Adrenal gland (tissue), 12 donors: ENCODE results near the gene FGD3. TPM values are rescaled to one million over a fixed set of nuclear protein-coding genes. Genes with fewer than 3 reads are reported as not detected.

Experiments used
- DNase-seq, 7 donors: peaks; one replicate each; pipeline ENCODE4 v3.0.0-alpha.2; 2019 to 2020
- H3K27ac ChIP-seq, 5 donors: fragments of 200-600 bp; sonication (generic) in 4 of 5; 1 replicate in 3 of 5; 2 replicates in 2 of 5; pipeline versions ENCODE4 v1.5.1 to v1.8.0; 2016 to 2020; ENCODE audit warnings: mild to moderate bottlenecking in 1 of 5
- H3K27me3 ChIP-seq: fragments of 200-600 bp; 2 replicates; pipeline ENCODE4 v1.8.0; 2021
- H3K36me3 ChIP-seq, 2 donors: fragments of 200-600 bp; replicated peaks in 1 of 2; 1 replicate in 1 of 2; 2 replicates in 1 of 2; pipeline versions ENCODE4 v1.5.1 to v1.8.0; 2018 to 2022
- H3K4me1 ChIP-seq, 2 donors: fragments of 200-600 bp; replicated peaks in 1 of 2; 1 replicate in 1 of 2; 2 replicates in 1 of 2; pipeline versions ENCODE4 v1.5.1 to v1.8.0; 2018 to 2021
- H3K4me3 ChIP-seq, 4 donors: fragments of 200-600 bp; sonication (generic) in 3 of 4; one replicate each; pipeline ENCODE4 v1.5.1; 2016 to 2018
- H3K9me3 ChIP-seq, 3 donors: fragments of 200-600 bp; sonication (generic) in 1 of 3; replicated peaks in 1 of 3; 1 replicate in 2 of 3; 2 replicates in 1 of 3; pipeline versions ENCODE4 v1.5.1 to v1.8.0; 2016 to 2021
- POLR2A ChIP-seq, 2 donors: fragments of 450-650 bp; IDR thresholded peaks; one replicate each; pipeline ENCODE4 v1.6.1; 2017; ENCODE audit warnings: antibody characterized with exemption in 2 of 2, mild to moderate bottlenecking in 2 of 2, moderate library complexity in 1 of 2
- WGBS, 4 donors: extraction: QIAGEN DNeasy Blood & Tissue Kit in 2 of 4; methylation state at CpG; one replicate each; pipeline versions ENCODE4 v1.1.5 to v1.1.7; 2013 to 2017; 5-methylcytosine and 5-hydroxymethylcytosine counted together
- intact Hi-C, 2 donors: fragments of 100-400 bp; cut with DNase I; formaldehyde crosslinking; loops; one replicate each; pipeline versions ENCODE4 v1.14.1 to v1.15.0; 2022 to 2023
- polyA plus RNA-seq, 3 donors: library from polyadenylated mRNA; stranded (reverse); fragments of 200-250 nt in 2 of 3; fragments of 350-450 nt in 1 of 3; fragmentation: Illumina TruSeq in 1 of 3; extraction: RNeasy Lipid Tissue Mini Kit (QIAGEN cat#74804) in 1 of 3; gene quantifications; one replicate each; pipeline ENCODE4 v1.2.3, GENCODE V29; 2013 to 2014
- total RNA-seq, 9 donors: library from RNA; depleted of rRNA in 4 of 9; stranded (reverse); fragments of >200 nt in 4 of 9; fragments of 120-200 nt in 1 of 9; fragmentation: NEBNext Ultra II Directional in 1 of 9; extraction: Animal tissue kit (Norgen Biotek cat#: 25700) in 1 of 9; gene quantifications; one replicate each; pipeline versions ENCODE4 v1.1.0 to v1.2.4, GENCODE V29; 2013 to 2023
- TF ChIP-seq, protein P1 (sequence below), 6 experiments: fragments of 450-650 bp in 4 of 6; fragments of 200-600 bp in 2 of 6; sonication (generic) in 1 of 6; IDR thresholded peaks; 1 replicate in 5 of 6; 2 replicates in 1 of 6; pipeline versions ENCODE4 v1.5.1 to v1.8.0; 2016 to 2021; ENCODE audit warnings: antibody characterized with exemption in 6 of 6, mild to moderate bottlenecking in 2 of 6, moderate library complexity in 1 of 6
- donor health status: healthy with polysubstance abuse.
- donor health status: Bipolar disorder and iron deficiency.
- donor health status: DM: yes; HTN: yes; CAD: no.
- donor health status: DM: no; HTN: no; CAD: no.
- donor health status: DM: no; HTN: no; CAD: no.
- donor health status: DM: yes; HTN: yes; CAD: no.

FGD3 gene
- total and polyA plus RNA-seq, 12 donors: 0.89 to 7.6 (median 5.6) TPM

DNA sequence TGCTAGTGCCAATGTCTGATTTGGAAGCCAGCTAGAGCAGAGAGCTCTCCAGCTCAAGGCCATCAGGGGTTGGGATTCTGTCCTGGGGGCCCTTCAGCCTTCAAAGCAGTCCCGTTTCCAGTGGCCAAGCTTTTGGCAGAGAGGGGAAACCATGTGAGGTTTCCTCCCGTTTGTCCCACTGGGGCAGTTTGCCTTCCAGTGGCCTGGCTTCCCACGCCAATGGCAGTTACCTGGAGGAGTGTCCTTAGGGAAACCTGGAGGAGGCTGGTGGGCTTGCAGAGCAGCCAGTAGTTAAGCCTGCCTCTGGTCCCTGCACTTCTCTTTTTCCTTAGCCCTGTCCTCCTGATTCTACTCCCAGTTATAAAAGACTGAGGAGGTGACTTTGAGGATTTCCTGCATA is 37.7 kb downstream of the FGD3 start:
- no peak overlapping the region for H3K27ac ChIP-seq
- H3K27me3 ChIP-seq: no peaks in the 10 kb centered on the region
- no peak for DNase-seq
- no peaks in the 10 kb centered on the region for H3K36me3 ChIP-seq
- intact Hi-C loops: no loop called here
- no peak overlapping the region for H3K4me3 ChIP-seq
- H3K4me1 ChIP-seq: no peaks in the 10 kb centered on the region
- WGBS, 4 donors: 73 to 75% (median 75%) methylated on average over 3 of the region's 3 CpGs; no CpG with 5 or more reads in 1 of the 4 donors
- H3K9me3 ChIP-seq: peaks cover 0 to 8% (median 0%) of the 10 kb centered on the region in 3 donors
- TF ChIP-seq POLR2A (IDR thresholded peaks at IDR 0.05): no peak

DNA sequence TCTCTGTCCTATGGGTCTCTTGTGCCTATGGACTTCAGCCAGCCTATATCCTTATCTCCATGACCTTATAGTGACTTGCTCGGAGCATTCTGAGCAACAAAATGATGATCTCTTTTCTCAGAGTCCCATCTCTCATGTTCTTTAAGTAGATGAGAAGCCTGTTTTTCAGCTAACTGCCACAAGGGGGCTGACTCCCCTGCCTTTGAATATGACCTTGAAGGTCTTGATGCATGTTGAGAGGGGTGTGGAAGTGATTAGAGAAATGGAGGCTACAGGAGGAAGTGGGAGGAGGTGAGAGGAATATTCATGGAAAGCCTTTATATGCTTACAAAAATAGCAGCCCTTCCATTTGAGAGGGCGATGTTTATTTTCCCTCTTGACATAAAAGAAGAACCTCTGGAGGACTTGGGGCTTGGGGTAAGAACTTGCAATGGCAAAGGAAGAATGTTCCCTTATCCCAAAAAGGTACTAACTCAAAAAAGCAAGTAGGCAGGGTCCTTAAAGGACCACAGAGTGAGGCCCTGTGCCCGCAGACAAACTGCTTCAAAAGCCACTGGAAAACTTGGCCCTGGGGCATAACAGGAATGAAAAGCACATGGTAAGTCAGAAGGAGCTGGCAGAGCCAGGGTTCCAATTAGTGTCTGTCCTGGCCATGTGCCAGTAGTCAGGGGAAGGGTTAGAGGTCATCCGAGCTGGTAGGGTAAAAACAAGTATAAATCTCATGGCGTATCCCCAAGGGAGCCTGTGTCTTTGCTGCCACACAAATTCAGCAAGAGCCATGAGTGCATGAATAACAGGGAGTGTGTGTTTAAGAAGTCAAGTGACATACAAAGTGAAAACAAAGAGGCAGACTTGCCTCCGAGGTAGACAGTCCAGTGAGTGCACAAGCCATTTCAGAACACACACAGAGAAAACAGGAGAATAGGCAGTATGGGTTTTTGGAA is 39.1 kb downstream of the FGD3 start:
- Histone ChIP-seq H3K27me3 (no peaks in the 10 kb centered on the region), H3K27ac (no peak overlapping the region), H3K9me3 (peaks cover 0 to 8% (median 0%) of the 10 kb centered on the region in 3 donors), H3K4me3 (no peak overlapping the region), H3K4me1 (no peaks in the 10 kb centered on the region), H3K36me3 (no peaks in the 10 kb centered on the region)
- no peak for TF ChIP-seq POLR2A (IDR thresholded peaks at IDR 0.05)
- TF ChIP-seq, protein P1, sequence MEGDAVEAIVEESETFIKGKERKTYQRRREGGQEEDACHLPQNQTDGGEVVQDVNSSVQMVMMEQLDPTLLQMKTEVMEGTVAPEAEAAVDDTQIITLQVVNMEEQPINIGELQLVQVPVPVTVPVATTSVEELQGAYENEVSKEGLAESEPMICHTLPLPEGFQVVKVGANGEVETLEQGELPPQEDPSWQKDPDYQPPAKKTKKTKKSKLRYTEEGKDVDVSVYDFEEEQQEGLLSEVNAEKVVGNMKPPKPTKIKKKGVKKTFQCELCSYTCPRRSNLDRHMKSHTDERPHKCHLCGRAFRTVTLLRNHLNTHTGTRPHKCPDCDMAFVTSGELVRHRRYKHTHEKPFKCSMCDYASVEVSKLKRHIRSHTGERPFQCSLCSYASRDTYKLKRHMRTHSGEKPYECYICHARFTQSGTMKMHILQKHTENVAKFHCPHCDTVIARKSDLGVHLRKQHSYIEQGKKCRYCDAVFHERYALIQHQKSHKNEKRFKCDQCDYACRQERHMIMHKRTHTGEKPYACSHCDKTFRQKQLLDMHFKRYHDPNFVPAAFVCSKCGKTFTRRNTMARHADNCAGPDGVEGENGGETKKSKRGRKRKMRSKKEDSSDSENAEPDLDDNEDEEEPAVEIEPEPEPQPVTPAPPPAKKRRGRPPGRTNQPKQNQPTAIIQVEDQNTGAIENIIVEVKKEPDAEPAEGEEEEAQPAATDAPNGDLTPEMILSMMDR (IDR thresholded peaks at IDR 0.05): peak; percentile 33 to 49 (median 43)
- intact Hi-C loops: no loop called here
- peak in 5 of 7 donors; percentile 32 to 64 (median 57) for DNase-seq
- WGBS, 4 donors: 64 to 78% (median 76%) methylated on average over 6 of the region's 6 CpGs

DNA sequence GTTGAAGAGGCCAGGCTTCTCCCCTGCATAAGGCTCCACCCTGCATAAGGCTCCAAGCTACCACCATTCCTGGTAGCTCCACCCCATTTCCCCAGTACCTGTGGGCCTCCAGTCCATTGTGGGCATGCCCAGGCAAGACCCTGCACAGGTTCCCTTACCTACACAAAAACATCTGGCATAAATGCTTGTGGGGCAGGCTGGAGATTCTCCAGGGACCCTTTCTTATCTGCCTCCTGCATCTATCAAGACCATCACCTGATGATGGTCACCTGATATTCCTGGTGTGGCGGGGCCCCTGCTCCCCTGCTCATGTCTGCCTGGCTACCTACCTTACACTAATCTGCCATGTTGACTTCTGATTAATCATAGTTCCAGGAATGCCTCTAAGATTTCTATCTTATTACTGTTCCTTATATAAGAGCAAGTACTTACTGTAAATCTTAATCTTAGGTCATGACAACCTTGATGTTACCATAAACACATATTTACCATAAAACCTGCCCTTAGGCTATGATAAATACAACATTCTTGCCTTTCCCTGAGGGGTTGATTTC is 41.0 kb downstream of the FGD3 start:
- H3K27ac ChIP-seq: no peak overlapping the region
- no peaks in the 10 kb centered on the region for H3K36me3 ChIP-seq
- no peaks in the 10 kb centered on the region for H3K27me3 ChIP-seq
- WGBS, 4 donors: 93 to 100% (median 95%) methylated on average over 1 of the region's 1 CpG
- no peaks in the 10 kb centered on the region for H3K4me1 ChIP-seq
- TF ChIP-seq, protein P1 (IDR thresholded peaks at IDR 0.05): no peak
- no peak for TF ChIP-seq POLR2A (IDR thresholded peaks at IDR 0.05)
- peaks cover 0 to 8% (median 0%) of the 10 kb centered on the region in 3 donors for H3K9me3 ChIP-seq
- H3K4me3 ChIP-seq: no peak overlapping the region
- intact Hi-C loops: no loop called here
- DNase-seq: no peak

DNA sequence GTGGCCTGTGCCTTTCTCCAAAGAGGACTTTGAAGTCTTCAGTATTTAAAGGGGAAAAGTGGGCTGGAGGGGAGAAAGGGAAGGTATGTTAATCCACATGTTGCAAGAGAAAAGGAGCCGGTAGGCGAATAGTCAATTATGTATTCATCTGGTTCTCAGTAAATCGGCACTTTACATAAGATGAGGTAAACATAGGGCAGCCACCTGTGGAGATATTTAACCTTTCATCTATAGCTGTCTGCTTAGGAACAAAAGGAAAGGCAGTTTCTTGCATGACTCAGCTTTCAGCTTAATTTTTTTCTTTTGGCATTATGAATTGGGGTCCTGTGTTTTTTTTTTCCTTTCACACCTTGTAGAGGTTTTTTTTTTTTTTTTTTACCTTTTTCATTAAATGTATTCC is 42.2 kb downstream of the FGD3 start:
- TF ChIP-seq, protein P1 (IDR thresholded peaks at IDR 0.05): no peak
- no peak for TF ChIP-seq POLR2A (IDR thresholded peaks at IDR 0.05)
- H3K4me1 ChIP-seq: no peaks in the 10 kb centered on the region
- no peaks in the 10 kb centered on the region for H3K9me3 ChIP-seq
- no peak for DNase-seq
- no peak overlapping the region for H3K4me3 ChIP-seq
- H3K27me3 ChIP-seq: no peaks in the 10 kb centered on the region
- intact Hi-C loops: no loop called here
- 54 to 70% (median 57%) methylated on average over 3 of the region's 3 CpGs for WGBS, 4 donors
- no peaks in the 10 kb centered on the region for H3K36me3 ChIP-seq
- no peak overlapping the region for H3K27ac ChIP-seq
